ENCODE results near the gene PNLIPRP1.

PNLIPRP1 gene

GRCh38 chr10:116632596-116633215 is 41.9 kb downstream of the PNLIPRP1 start:
- TF ChIP-seq CTCF (conservative IDR thresholded peaks at IDR 0.05), result no peak
- TF ChIP-seq ZFX (IDR thresholded peaks at IDR 0.05), result no peak
- H3K27ac ChIP-seq, result no peak overlapping the region

- no peak for TF ChIP-seq CTCF (conservative IDR thresholded peaks at IDR 0.05)
- no peak for TF ChIP-seq ZFX (IDR thresholded peaks at IDR 0.05)
- no peak overlapping the region for H3K27ac ChIP-seq
Measured at GRCh38 chr10:116633216-116633600, 42.4 kb downstream of the PNLIPRP1 start.

- no peak for TF ChIP-seq CTCF (conservative IDR thresholded peaks at IDR 0.05)
- TF ChIP-seq ZFX (IDR thresholded peaks at IDR 0.05), result no peak
- H3K27ac ChIP-seq, result no peak overlapping the region
Measured at GRCh38 chr10:116634126-116634975, 43.6 kb downstream of the PNLIPRP1 start.

GRCh38 chr10:116636385-116636784 is 45.6 kb downstream of the PNLIPRP1 start:
- TF ChIP-seq CTCF (conservative IDR thresholded peaks at IDR 0.05), result no peak
- TF ChIP-seq ZFX (IDR thresholded peaks at IDR 0.05), result no peak
- H3K27ac ChIP-seq, result no peak overlapping the region

- H3K27ac ChIP-seq, result no peak overlapping the region
- TF ChIP-seq CTCF (conservative IDR thresholded peaks at IDR 0.05), result no peak
Measured at GRCh38 chr10:116636976-116637375, 46.2 kb downstream of the PNLIPRP1 start.

- TF ChIP-seq ZFX (IDR thresholded peaks at IDR 0.05), result no peak
- no peak for TF ChIP-seq CTCF (conservative IDR thresholded peaks at IDR 0.05)
- no peak overlapping the region for H3K27ac ChIP-seq
Measured at GRCh38 chr10:116637830-116638229, 47.1 kb downstream of the PNLIPRP1 start.

- no peak overlapping the region for H3K27ac ChIP-seq
- TF ChIP-seq CTCF (conservative IDR thresholded peaks at IDR 0.05), result no peak
- TF ChIP-seq ZFX (IDR thresholded peaks at IDR 0.05), result no peak
Measured at GRCh38 chr10:116646502-116646901, 55.7 kb downstream of the PNLIPRP1 start.
